IgD-negative memory B cell (primary cell): ENCODE measurements around the gene FRMPD1. TPM values are rescaled to one million over a fixed set of nuclear protein-coding genes. Genes with fewer than 3 reads are reported as not detected.
A peak's percentile ranks its signal among the peaks of the same experiment; 100 is the strongest.

Experiments used
- H3K27ac Mint-ChIP-seq, 3 donors: one replicate each; pipeline ENCODE4 v1.8.0; 2020 to 2022; ENCODE audit warnings: mild to moderate bottlenecking in 3 of 3, mixed read lengths in 3 of 3, moderate library complexity in 1 of 3
- H3K27me3 Mint-ChIP-seq: one replicate; pipeline ENCODE4 v1.8.0; 2021; ENCODE audit warnings: mixed read lengths
- H3K36me3 Mint-ChIP-seq: one replicate; pipeline ENCODE4 v1.8.0; 2020; ENCODE audit warnings: mild to moderate bottlenecking, mixed read lengths
- H3K4me1 Mint-ChIP-seq, 3 donors: one replicate each; pipeline ENCODE4 v1.8.0; 2020 to 2022; ENCODE audit warnings: mixed read lengths in 3 of 3, mild to moderate bottlenecking in 1 of 3
- H3K4me3 Mint-ChIP-seq, 4 donors: one replicate each; pipeline ENCODE4 v1.8.0; 2020 to 2022; ENCODE audit warnings: mild to moderate bottlenecking in 4 of 4, mixed read lengths in 4 of 4, moderate library complexity in 3 of 4
- H3K9me3 Mint-ChIP-seq, 3 donors: one replicate each; pipeline ENCODE4 v1.8.0; 2020 to 2021; ENCODE audit warnings: mixed read lengths in 3 of 3, mild to moderate bottlenecking in 1 of 3
- polyA plus RNA-seq: library from polyadenylated mRNA; unstranded; fragments of 300-500 nt; fragmentation: Illumina TruSeq; gene quantifications from one replicate; pipeline ENCODE4 v1.2.3, GENCODE V29; 2021

Gene FRMPD1
- polyA plus RNA-seq, 1 donor from 2014 or later, result not detected

GRCh38 chr9:37683531-37684371, 33.0 kb downstream of the FRMPD1 start:
- Mint-ChIP-seq H3K9me3 (peaks cover 0 to 3% (median 0%) of the 10 kb centered on the region in 3 donors), H3K27ac (peak overlapping the region in 1 of 3 donors; percentile 11), H3K27me3 (peaks cover 25% of the 10 kb centered on the region), H3K4me3 (no peak overlapping the region), H3K36me3 (peaks cover 4% of the 10 kb centered on the region), H3K4me1 (no peaks in the 10 kb centered on the region)

- H3K9me3 Mint-ChIP-seq, result peaks cover 0 to 3% (median 2%) of the 10 kb centered on the region in 3 donors
- peaks cover 3 to 8% (median 6%) of the 10 kb centered on the region in 3 donors for H3K4me1 Mint-ChIP-seq
- H3K27me3 Mint-ChIP-seq, result peaks cover 16% of the 10 kb centered on the region
- no peak overlapping the region for H3K27ac Mint-ChIP-seq
- no peaks in the 10 kb centered on the region for H3K36me3 Mint-ChIP-seq
- no peak overlapping the region for H3K4me3 Mint-ChIP-seq
Measured at GRCh38 chr9:37692622-37693221, 42.0 kb downstream of the FRMPD1 start.

- Mint-ChIP-seq H3K4me1 (peaks cover 3 to 8% (median 6%) of the 10 kb centered on the region in 3 donors), H3K27me3 (peaks cover 16% of the 10 kb centered on the region), H3K27ac (no peak overlapping the region), H3K9me3 (peaks cover 0 to 3% (median 2%) of the 10 kb centered on the region in 3 donors), H3K36me3 (no peaks in the 10 kb centered on the region), H3K4me3 (no peak overlapping the region)
Measured at GRCh38 chr9:37693260-37693659, 42.5 kb downstream of the FRMPD1 start.

GRCh38 chr9:37694355-37694754, 43.6 kb downstream of the FRMPD1 start:
- Mint-ChIP-seq H3K4me3 (peak overlapping the region in 1 of 4 donors; percentile 61), H3K36me3 (no peaks in the 10 kb centered on the region), H3K27me3 (peaks cover 16% of the 10 kb centered on the region), H3K4me1 (peaks cover 3 to 8% (median 6%) of the 10 kb centered on the region in 3 donors), H3K27ac (no peak overlapping the region), H3K9me3 (peaks cover 0 to 3% (median 2%) of the 10 kb centered on the region in 3 donors)

- Mint-ChIP-seq H3K4me3 (no peak overlapping the region), H3K9me3 (peaks cover 0 to 4% (median 2%) of the 10 kb centered on the region in 3 donors), H3K27me3 (peaks cover 16% of the 10 kb centered on the region), H3K36me3 (no peaks in the 10 kb centered on the region), H3K27ac (no peak overlapping the region), H3K4me1 (peaks cover 3 to 8% (median 6%) of the 10 kb centered on the region in 3 donors)
Measured at GRCh38 chr9:37696528-37696927, 45.8 kb downstream of the FRMPD1 start.

GRCh38 chr9:37700131-37700530, 49.4 kb downstream of the FRMPD1 start:
- Mint-ChIP-seq H3K36me3 (no peaks in the 10 kb centered on the region), H3K27ac (no peak overlapping the region), H3K27me3 (peaks cover 7% of the 10 kb centered on the region), H3K9me3 (peaks cover 0 to 4% (median 2%) of the 10 kb centered on the region in 3 donors), H3K4me3 (no peak overlapping the region), H3K4me1 (peaks cover 0 to 1% (median 0%) of the 10 kb centered on the region in 3 donors)

- H3K4me3 Mint-ChIP-seq, result no peak overlapping the region
- H3K36me3 Mint-ChIP-seq, result no peaks in the 10 kb centered on the region
- peaks cover 0 to 2% (median 0%) of the 10 kb centered on the region in 3 donors for H3K9me3 Mint-ChIP-seq
- peaks cover 4% of the 10 kb centered on the region for H3K27me3 Mint-ChIP-seq
- no peaks in the 10 kb centered on the region for H3K4me1 Mint-ChIP-seq
- no peak overlapping the region for H3K27ac Mint-ChIP-seq
Measured at GRCh38 chr9:37700900-37701299, 50.1 kb downstream of the FRMPD1 start.

GRCh38 chr9:37705787-37706186, 55.0 kb downstream of the FRMPD1 start:
- Mint-ChIP-seq H3K4me1 (peaks cover 0 to 3% (median 0%) of the 10 kb centered on the region in 3 donors), H3K27ac (no peak overlapping the region), H3K36me3 (no peaks in the 10 kb centered on the region), H3K27me3 (peaks cover 10% of the 10 kb centered on the region), H3K9me3 (peaks cover 0 to 2% (median 0%) of the 10 kb centered on the region in 3 donors), H3K4me3 (no peak overlapping the region)

- Mint-ChIP-seq H3K4me1 (peaks cover 0 to 3% (median 0%) of the 10 kb centered on the region in 3 donors), H3K4me3 (no peak overlapping the region), H3K27me3 (peaks cover 9% of the 10 kb centered on the region), H3K9me3 (peaks cover 0 to under 1% (median 0%) of the 10 kb centered on the region in 3 donors), H3K36me3 (no peaks in the 10 kb centered on the region), H3K27ac (no peak overlapping the region)
Measured at GRCh38 chr9:37706290-37706689, 55.5 kb downstream of the FRMPD1 start.

GRCh38 chr9:37707748-37708147, 57.0 kb downstream of the FRMPD1 start:
- H3K27me3 Mint-ChIP-seq, result peaks cover 7% of the 10 kb centered on the region
- no peaks in the 10 kb centered on the region for H3K9me3 Mint-ChIP-seq
- no peaks in the 10 kb centered on the region for H3K36me3 Mint-ChIP-seq
- peaks cover 0 to 3% (median 0%) of the 10 kb centered on the region in 3 donors for H3K4me1 Mint-ChIP-seq
- H3K4me3 Mint-ChIP-seq, result no peak overlapping the region
- H3K27ac Mint-ChIP-seq, result no peak overlapping the region

GRCh38 chr9:37710046-37710445, 59.3 kb downstream of the FRMPD1 start:
- Mint-ChIP-seq H3K9me3 (no peaks in the 10 kb centered on the region), H3K4me3 (no peak overlapping the region), H3K36me3 (no peaks in the 10 kb centered on the region), H3K27ac (no peak overlapping the region), H3K4me1 (peaks cover 0 to 3% (median 0%) of the 10 kb centered on the region in 3 donors), H3K27me3 (peaks cover 10% of the 10 kb centered on the region)

- Mint-ChIP-seq H3K36me3 (peaks cover 3% of the 10 kb centered on the region), H3K4me1 (peaks cover 0 to 1% (median 0%) of the 10 kb centered on the region in 3 donors), H3K9me3 (peaks cover 0 to 2% (median 0%) of the 10 kb centered on the region in 3 donors), H3K27me3 (peaks cover 3% of the 10 kb centered on the region), H3K4me3 (no peak overlapping the region), H3K27ac (peak overlapping the region in 2 of 3 donors; percentile 49 to 81)
Measured at GRCh38 chr9:37715260-37715659, 64.5 kb downstream of the FRMPD1 start.

GRCh38 chr9:37715991-37716505, 65.3 kb downstream of the FRMPD1 start:
- H3K4me1 Mint-ChIP-seq, result peaks cover 0 to 1% (median 0%) of the 10 kb centered on the region in 3 donors
- no peak overlapping the region for H3K4me3 Mint-ChIP-seq
- peaks cover 4% of the 10 kb centered on the region for H3K27me3 Mint-ChIP-seq
- H3K27ac Mint-ChIP-seq, result peak overlapping the region in 1 of 3 donors; percentile 81
- peaks cover 3% of the 10 kb centered on the region for H3K36me3 Mint-ChIP-seq
- peaks cover 0 to 2% (median 0%) of the 10 kb centered on the region in 3 donors for H3K9me3 Mint-ChIP-seq

- H3K27me3 Mint-ChIP-seq, result peaks cover 3% of the 10 kb centered on the region
- H3K27ac Mint-ChIP-seq, result peak overlapping the region in 1 of 3 donors; percentile 2
- peaks cover 3% of the 10 kb centered on the region for H3K36me3 Mint-ChIP-seq
- H3K4me3 Mint-ChIP-seq, result no peak overlapping the region
- peaks cover 0 to 1% (median 0%) of the 10 kb centered on the region in 3 donors for H3K4me1 Mint-ChIP-seq
- H3K9me3 Mint-ChIP-seq, result peaks cover 0 to 2% (median 0%) of the 10 kb centered on the region in 3 donors
Measured at GRCh38 chr9:37719526-37719925, 68.8 kb downstream of the FRMPD1 start.

GRCh38 chr9:37727013-37727412, 76.3 kb downstream of the FRMPD1 start:
- no peaks in the 10 kb centered on the region for H3K36me3 Mint-ChIP-seq
- peaks cover 0 to 1% (median 0%) of the 10 kb centered on the region in 3 donors for H3K9me3 Mint-ChIP-seq
- no peak overlapping the region for H3K27ac Mint-ChIP-seq
- H3K4me3 Mint-ChIP-seq, result no peak overlapping the region
- no peaks in the 10 kb centered on the region for H3K4me1 Mint-ChIP-seq
- H3K27me3 Mint-ChIP-seq, result peaks cover 24% of the 10 kb centered on the region
